ENCODE results near the gene ADD2.
"Not testable (repeated sequence)": the region's sequence is repeated elsewhere in the genome, so short reads cannot be mapped to it uniquely, and the experiment has no call there.

ADD2 gene

DNA sequence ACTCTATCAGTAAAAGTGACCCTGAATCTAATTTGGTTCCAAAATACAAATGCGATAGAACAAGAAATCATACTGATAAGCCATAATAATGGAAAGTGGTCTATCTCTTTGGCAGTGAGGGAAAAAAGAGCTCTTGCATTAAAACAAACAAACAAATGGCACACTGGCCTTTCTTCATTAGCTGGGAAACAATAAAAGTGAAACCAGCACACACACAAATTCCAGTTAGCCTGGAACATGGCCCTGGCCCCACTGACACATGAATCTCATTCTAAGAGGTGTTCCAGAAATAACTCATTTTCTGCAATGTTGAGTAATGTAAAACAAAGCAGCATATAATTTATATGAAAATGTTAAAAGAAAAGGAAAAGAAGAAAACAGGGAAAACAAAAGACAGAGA, 135.0 kb downstream of the ADD2 start:
- no peak for DNase-seq (ENCODE audit: low read depth)

DNA sequence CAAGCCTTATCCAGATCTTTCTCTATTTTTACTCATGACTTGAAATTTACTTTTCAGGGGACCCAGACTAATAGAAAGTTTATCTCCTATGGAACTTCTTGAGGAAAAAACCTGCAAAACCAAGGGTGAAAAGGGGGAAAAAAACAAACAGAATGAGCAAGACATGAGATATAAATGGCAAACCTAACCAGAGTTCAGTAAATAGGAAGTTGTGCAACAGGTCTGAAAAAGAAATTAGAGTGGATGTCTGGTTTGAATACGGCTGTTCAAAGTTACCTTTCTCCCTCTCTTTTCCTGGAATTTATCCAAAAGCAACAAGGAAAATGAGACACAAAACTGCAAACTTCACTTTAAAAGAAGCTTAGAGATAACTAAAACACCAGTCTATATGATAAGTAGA, 135.6 kb downstream of the ADD2 start:
- no peak for DNase-seq (ENCODE audit: low read depth)

GRCh38 chr2:70630761-70631160, 137.2 kb downstream of the ADD2 start:
- DNase-seq (ENCODE audit: low read depth), result no peak

DNA sequence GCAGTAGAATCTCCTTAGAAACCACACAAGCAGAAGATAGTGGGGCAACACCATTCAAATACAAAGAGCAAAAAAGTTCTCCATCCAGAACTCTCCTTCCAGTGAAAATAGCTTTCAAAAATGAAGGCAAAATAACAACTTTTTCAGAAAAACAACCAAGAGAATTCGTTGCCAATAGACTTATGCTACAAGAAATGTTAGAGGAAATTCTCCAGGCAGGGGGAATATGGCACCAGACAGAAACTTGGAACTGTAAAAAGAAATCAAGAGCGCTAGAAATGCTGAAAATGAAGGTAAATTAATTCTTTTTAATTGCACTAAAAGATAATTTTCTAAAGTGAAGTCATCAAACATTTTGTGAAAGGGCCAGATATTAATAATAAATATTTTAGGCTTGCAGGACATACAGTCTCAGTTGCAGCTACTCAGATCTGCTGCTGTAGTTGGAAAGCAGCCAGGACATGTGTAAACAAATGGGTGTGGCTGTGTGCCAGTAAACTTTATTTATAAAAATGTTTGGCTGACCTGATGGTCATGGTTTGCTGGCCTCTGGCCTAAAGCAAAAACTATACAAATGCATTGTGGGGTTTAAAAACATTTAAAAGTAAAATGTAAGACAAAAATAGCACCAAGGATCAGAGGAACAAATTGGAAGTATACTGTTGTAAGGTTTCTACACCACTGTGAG, 140.6 kb downstream of the ADD2 start:
- DNase-seq (ENCODE audit: low read depth), result peak; percentile 22

DNA sequence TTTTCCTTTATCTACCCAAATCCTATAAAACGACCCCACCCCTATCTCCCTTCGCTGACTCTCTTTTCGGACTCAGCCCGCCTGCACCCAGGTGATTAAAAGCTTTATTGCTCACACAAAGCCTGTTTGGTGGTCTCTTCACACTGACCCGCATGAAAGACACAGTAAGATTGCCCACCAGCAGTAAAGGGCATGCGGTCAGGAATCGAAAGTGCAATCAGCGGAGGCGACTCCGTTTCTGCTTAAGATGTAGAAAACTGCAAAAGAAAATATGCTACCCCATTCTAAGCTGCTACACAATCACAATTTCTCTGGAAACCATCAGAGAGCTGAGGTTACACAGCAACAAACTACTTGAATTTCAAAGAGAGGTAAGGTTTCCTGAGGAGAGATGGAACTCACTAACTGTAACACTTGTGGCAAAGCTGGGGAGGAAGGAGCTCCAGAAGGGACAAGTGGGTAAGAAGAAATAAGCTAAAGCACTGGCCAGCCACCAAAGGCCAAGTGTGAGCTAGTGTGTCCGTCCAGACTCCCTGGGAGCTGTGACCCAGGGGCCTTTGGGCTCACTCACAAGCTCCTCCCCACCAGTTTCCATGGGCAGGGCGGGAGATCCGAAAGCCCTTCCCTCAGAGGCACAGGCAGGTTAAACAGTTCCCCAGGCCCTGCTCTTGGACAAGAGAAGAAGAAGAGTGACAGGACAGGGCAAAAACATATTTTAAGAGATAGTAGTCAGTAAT, 141.6 kb downstream of the ADD2 start:
- DNase-seq (ENCODE audit: low read depth), result no peak

- DNase-seq (ENCODE audit: low read depth), result not testable (repeated sequence)
These were observed 146.5 kb downstream of the ADD2 start for GRCh38 chr2:70621536-70621935.

GRCh38 chr2:70620020-70620419, 148.0 kb downstream of the ADD2 start:
- no peak for DNase-seq (ENCODE audit: low read depth)

DNA sequence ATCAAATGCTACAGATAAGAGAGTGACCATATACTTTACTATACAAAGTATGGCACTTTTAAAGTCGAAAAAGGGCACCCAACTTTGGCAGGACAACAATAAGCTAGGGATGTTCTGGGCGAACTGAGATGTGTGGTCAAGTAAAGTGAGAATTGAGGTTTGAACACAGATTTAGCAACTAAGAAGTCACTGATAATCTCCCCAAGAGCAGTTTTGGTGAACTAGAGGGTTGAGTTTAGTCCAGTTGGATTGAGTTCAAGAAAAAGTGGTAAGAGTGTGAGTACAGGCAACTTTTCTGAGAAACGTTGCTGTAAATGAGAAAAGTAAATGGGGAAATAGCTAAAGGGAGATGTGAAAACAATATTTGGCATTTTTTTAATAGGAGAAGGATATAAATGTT, 148.8 kb downstream of the ADD2 start:
- DNase-seq (ENCODE audit: low read depth), result no peak

DNA sequence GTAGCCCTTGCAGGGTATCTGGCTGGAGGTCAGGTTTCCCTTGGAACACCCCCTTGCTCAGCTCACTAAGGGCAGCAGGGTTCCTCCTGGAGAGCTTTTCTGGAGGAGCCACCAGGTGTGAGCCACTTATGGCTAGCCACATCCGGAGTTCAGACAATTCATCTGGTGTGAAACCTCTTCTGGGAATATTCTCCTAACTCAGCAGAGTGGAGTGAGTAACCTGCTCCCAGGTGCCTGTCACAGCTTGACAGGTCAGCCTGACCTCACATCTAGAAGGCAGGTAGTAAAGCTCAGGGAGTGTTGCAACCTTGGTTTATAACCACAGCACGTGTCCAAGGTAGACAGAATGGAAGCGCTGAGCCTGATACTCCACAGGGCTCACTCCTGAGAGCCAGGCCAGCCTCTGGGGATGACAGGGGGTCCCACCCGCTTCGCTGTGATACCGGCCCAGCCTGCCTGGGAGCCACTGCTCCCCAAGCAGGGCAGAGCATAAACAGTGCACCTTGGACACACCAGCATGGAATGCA, 151.8 kb downstream of the ADD2 start:
- DNase-seq (ENCODE audit: low read depth), result no peak

DNA sequence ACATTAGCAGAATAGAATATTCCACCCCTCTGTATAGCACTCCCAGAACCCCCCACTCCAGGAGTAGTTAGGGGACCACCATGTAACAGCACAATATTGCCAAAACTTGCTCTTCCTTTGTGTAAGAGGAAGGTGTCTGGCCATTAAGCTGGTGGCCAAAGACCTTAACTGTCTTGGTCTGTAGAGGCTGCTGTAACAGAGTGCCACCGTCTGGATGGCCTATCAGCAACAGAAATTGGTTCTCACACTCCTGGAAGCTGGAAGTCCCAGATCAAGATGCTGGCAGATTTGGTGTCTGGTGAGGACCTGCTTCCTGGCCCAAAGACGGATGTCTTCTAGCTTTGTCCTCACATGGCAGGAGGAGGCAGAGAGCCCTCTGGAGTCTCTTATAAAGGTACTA, 152.8 kb downstream of the ADD2 start:
- DNase-seq (ENCODE audit: low read depth), result no peak

DNA sequence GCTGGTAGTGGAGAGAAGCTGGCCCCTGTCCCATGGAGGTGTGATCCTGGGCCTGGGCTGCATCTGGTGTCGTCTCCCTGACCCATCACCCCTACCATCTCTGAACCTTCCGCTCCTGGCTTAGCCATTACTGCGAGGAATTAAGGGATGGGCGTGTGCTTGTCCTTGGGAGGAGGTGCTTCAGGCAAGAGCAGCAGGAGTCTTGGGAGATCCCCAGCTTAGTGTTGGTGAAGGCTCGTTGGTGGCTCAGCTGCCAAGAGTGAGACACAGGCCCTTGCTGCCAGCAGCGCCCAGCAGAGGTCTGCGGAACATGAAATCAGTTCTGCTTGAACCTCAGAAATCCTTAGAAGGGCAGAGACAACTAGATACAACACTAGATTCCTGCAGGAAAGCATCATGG, 154.5 kb downstream of the ADD2 start:
- no peak for DNase-seq (ENCODE audit: low read depth)

GRCh38 chr2:70612574-70612973, 155.4 kb downstream of the ADD2 start:
- DNase-seq (ENCODE audit: low read depth), result no peak

DNA sequence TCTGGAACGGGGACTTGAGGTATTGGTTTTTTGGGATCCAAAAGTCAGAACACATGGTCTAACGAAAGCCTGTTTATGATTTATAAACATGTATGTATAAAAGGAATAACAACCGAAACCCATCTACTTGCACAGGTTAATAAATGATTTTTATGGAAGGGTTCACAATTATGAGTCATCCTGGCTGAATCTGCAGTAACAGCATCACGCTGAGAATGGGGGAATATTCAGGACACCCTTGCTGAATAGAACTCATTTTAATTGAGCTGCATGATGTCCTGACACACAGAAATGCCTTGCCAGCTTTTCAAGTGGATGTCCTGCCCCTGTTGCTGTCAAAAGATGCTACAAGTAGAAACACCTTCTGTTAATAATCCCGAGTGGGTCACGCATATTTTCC, 159.6 kb downstream of the ADD2 start:
- no peak for DNase-seq (ENCODE audit: low read depth)

DNA sequence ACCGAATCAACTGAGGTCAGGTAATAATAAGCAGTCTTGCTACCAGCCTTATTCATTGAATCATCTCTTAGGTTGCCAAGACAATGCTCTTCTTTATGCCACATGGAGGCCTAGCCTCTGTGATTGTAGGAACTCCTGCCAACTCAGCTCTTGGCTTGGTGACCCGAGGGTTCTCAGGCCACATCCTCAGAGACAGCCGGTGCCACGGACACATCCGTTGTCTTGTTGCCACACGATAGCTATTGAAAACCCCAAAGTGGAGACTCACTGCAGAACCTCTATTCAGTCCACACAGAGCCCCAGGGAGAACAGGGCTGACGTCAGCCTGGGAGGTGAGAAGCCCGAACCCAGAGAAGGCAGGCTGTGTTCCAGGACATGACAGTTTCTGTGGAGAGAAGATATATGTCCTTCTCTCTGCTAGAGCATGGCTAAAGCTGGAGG, 160.9 kb downstream of the ADD2 start:
- peak; percentile 20 for DNase-seq (ENCODE audit: low read depth)
